Stimulated activated CD8-positive, alpha-beta memory T cell treated with anti-CD3 and anti-CD28 coated beads, Interleukin-7, amount 100 ng/mL, for 48 hours (primary cell): Measurements from ENCODE around the gene YBX2.

Experiments used
- DNase-seq, 2 donors: peaks; one replicate each; pipeline ENCODE4 v3.0.0-alpha.2; 2020; ENCODE audit warnings: low read depth in 1 of 2; ENCODE audit errors: extremely low read depth in 1 of 2

The YBX2 gene

GRCh38 chr17:7279448-7279847 lies 15.0 kb downstream of the YBX2 start:
- no peak for DNase-seq

DNA sequence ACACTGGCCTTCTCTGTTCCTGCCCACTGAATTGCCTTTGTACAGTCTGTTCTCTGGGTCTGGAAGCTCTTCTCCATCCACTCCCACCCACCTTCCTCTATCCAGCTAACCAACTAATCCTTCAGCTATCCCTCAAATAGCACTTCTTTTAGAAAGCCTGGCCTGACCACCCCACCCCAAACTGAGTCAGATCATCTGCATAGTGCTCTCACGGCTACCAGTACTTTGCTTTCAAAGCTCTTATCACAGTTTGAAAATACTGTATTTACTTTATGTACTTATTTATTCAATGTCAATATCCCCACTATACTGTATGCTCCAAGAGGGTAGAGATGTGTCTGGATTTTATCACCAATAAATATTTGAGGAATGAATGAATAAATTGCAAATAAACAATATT lies 27.7 kb downstream of the YBX2 start:
- DNase-seq = no peak

GRCh38 chr17:7263801-7264078 lies 30.7 kb downstream of the YBX2 start:
- DNase-seq = no peak

DNA sequence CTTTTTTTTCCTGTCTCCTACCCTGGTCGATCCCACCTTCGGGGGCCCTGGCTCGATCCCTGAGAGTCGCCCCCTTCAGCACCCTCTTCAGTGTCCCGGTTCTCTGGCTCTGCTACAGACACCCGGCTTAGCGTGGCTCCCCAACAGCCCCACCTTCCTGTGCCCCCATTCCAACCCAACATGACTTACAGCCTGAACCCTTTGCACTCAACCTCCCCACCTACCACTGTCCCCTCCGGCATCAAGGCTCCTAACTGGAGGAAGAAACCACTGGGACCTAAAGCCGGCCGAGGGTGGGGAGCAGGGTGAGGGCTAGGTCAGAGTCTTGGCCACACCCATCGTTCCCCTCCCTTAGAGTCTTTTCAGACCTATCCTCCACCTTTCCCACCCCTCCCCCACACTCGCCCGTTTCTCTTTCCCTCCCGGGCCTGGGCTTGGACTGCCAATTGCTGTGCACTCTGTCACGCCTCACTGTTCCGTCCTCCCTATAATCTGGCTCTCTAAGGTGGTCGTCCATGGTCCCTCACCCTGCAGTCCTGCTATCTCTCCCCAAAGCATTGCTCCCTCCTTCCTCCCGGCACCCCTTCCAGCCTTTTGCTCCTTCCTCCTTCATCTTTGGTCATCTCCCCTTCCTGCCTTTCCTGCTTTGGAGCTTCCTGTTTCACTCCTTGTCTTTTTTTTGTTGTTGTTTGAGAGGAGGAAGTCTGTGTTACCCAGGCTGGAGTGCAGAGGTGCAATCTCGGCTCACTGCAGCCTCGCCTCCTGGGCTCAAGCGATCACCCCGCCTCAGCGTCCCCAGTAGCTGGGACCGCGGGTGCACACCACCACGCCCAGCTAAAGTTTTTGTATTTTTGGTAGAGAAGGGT lies 31.3 kb downstream of the YBX2 start:
- no peak for DNase-seq

GRCh38 chr17:7262192-7262934 lies 32.1 kb downstream of the YBX2 start, which contains the start of gene CLDN7:
Gene CLDN7, minus strand, starts transcription at chr17:7262478. Its CDS starts 435 bp downstream, at chr17:7262043.
- DNase-seq = no peak

GRCh38 chr17:7261379-7262191 lies 32.9 kb downstream of the YBX2 start:
- no peak for DNase-seq

GRCh38 chr17:7260651-7261378 lies 33.6 kb downstream of the YBX2 start:
- no peak for DNase-seq

- no peak for DNase-seq
Measured at GRCh38 chr17:7260151-7260550, 34.3 kb downstream of the YBX2 start.

GRCh38 chr17:7259555-7259889 lies 34.9 kb downstream of the YBX2 start:
- no peak for DNase-seq

DNA sequence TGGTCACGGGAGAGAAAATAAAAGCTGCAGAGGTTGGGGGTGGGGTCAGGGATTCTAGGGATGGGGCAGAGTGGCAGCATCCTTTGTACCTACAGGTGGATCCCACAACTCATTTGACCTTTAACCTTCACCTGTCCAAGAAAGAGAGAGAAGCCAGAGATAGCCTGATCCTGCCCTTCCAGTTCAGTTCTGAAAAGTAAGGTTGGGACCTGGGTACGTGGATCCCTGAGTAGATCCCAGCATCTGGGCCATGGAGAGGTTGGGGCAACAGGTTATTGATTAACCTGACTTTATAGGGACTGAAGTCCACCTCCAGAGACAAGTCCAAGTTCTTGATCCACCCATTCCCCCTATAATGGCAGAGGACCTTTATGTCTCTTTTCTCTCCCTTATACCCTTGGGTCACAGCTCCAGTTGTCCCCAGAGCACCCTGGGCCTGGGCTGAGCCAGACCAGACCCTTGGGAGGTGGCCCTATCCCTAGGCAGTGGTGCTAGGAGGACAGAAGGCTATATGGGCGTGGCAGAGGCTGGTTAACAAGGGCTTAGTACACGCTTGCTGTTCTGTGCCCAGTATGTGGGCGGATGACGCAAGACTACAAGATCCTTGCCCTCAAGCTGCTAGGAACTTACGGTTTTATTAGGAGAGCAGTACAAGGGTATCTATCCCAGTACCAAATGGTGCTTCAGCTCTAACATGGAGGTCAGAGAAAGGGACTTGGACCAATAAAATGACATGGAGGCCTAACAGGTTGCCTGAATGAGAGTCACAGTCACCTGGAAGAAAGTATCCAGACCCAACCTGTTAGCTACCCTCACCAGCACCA lies 35.5 kb downstream of the YBX2 start:
- DNase-seq = no peak

- no peak for DNase-seq
Measured at GRCh38 chr17:7256766-7257456, 37.5 kb downstream of the YBX2 start.

GRCh38 chr17:7254511-7254910 lies 39.9 kb downstream of the YBX2 start:
- DNase-seq = no peak

- no peak for DNase-seq
Measured at GRCh38 chr17:7253082-7253481, 41.4 kb downstream of the YBX2 start.

DNA sequence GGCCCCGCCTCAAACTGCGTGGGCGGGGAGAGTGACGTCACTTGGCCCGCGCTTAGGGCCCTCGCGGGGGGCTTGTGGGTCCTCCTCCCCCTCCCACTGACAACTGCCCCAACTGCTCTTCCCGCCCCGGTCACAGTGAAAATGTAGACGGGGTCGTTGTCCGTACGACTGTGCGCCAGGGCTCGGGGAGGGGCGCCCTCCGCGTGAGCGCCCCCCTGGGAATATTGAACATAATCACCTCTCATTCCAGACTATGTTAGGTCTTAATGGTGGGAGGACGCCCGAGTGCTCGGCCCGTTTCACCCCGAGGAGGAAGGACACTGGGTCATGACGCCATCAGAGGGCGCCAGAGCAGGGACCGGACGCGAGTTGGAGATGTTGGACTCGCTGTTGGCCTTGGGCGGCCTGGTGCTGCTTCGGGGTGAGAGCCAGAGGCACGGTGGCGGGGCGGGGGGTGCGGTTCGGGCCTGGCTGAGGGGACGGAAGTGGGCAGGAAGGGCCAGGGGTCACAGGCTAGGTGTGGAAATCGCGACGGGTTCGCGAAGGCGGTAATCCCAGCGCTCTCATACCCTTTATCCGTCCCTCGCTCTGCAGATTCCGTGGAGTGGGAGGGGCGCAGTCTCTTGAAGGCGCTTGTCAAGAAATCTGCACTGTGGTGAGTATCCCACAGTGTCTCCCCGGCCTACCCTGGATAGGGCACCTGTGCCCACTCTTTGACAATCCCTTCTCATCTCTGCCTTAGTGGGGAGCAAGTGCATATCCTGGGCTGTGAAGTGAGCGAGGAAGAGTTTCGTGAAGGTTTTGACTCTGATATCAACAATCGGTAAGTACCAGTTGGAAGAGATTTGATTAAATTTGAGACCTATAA lies 42.0 kb downstream of the YBX2 start, which contains the start of gene ELP5:
Gene ELP5 (plus strand): TSS at position 40 of the 868 bp plus-strand sequence. CDS start 336 bp downstream, at position 376.
- DNase-seq = peak; percentile 79 to 88

DNA sequence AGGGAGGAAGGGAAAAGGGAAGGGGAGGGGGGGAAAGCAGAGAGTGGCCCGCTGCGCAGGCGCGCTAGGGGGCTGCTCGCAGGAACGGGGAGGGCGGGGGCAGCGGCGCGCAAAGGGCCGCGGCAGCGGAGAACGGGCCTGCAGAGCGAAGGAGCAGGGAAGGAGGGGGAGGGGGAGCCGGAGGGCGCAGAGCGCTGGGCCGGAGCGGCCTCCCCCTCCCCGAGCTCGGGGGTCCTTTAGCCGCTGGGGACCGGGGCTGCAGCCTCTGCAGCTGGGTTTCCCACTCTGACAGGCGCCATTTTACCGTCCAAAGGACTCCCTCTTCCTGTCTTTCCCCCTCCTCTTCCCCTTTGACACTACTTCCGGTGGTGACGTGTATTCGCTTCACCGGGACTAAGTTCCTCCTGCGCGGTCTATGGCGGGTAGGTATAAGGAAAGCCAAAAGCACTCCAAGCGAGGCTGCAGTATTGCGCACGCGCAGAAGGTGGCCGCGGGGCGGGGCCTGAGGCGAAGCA lies 42.7 kb downstream of the YBX2 start, which contains the start of gene CTDNEP1:
Gene CTDNEP1 (minus strand): TSS at position 74 of the 515 bp plus-strand sequence. CDS start 438 bp downstream, outside the sequence.
- peak; percentile 97 for DNase-seq

DNA sequence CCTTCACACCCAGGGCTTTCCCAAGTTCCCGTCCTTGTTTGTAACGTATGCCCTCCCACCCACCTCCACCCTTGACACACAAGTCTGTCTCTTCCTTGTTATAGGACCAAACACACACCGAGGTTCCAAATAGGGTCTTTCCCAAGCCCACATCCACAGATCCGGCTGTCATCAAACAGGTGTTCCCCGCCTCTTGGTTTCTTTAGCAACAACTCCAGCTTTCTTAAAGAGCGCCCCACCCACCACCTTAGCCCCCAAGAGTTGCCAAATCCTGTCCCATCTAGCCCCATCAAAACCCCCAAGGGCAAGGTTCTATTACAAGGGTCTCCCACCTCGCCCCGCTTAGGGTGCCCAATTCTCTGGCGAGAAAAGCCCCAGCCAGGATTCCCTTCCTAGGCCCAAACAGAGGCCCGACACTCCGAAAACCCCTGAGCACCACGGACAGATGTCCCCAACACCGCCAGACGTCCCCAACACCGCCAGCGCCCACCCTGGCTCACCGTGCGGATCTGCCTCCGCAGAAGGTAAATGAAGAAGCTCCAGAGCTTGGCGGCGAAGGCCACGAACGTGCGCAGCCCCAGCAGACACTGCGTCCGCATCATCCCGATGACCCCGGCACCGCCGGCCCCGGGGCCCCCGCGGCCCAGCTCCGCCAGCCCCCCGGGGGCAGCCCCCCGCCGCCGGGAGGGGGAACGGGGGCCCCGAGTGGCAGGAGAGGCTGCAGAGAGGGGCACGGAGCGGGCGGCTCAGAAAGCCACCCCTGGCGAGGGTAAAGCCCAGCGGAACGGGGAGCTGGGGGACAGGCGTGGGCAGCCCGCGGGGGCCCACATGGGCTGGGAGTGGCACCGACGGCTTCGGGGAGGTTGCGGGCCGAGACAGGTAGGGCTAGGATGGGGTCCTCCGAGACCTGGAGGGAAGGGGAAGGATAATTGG lies 43.5 kb downstream of the YBX2 start:
- no peak for DNase-seq

DNA sequence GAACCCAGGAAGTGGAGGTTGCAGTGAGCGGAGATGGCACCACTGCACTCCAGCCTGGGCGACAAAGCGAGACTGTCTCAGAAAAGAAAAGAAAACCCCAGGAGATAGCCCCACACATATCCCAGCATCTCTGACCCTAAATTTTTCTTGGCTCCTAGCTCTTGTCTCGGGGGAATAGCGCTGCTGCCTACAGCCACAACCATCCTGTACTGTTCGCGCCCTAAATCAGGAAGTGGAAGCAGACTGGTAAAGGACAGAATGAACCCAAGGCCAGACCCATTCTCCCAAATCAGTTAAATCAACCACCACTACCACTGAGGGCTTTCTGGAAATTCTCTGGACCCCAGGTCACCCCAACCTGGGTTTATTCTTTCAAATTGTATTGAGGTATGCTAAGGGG lies 44.6 kb downstream of the YBX2 start:
- no peak for DNase-seq
